ENCODE results near the gene TUB.

The TUB gene

GRCh38 chr11:8093931-8094575, 13.0 kb downstream of the TUB start:
- no peak for DNase-seq

- DNase-seq, result no peak
These were observed 13.6 kb downstream of the TUB start for GRCh38 chr11:8094656-8095055.

DNA sequence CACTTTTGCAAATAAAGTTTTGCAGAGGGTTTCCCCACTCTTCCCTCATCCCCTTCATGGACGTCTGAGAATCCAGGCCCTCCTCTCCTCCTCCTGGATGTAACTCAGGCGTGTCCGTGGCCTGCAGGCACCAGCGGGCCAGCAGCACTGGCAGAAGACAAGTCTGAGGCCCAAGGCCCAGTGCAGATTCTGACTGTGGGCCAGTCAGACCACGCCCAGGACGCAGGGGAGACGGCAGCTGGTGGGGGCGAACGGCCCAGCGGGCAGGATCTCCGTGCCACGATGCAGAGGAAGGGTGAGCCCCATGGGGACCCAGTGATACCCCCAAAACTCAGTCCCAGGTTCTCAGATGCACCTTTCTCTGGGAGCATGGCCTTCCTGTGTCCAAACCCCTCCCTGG, 14.4 kb downstream of the TUB start:
- no peak for DNase-seq

GRCh38 chr11:8095806-8096522, 15.0 kb downstream of the TUB start:
- no peak for DNase-seq

- DNase-seq, result no peak
These were observed 15.6 kb downstream of the TUB start for GRCh38 chr11:8096575-8096974.

- DNase-seq, result no peak
These were observed 16.1 kb downstream of the TUB start for GRCh38 chr11:8097062-8097461.

- no peak for DNase-seq
These were observed 16.5 kb downstream of the TUB start for GRCh38 chr11:8097468-8097867.

DNA sequence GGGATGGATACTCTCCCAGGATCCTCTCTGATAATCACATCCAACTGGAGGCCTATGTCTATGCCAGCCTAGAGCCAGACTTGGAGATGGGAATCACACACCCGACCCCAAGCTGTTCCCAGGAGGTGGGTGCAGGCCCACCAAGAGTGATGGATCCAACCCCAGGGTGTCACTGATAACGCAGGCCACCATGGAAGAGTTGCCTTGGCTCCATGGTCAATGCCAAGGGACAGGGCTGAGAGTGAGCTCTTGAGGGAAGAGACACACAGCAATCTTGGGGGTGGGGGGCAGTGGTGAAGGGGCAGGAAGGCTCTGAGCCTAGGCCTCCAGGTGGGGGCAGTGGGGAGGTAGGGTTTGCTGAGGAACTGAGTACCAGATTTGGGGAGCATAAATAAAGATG, 16.9 kb downstream of the TUB start:
- no peak for DNase-seq

DNA sequence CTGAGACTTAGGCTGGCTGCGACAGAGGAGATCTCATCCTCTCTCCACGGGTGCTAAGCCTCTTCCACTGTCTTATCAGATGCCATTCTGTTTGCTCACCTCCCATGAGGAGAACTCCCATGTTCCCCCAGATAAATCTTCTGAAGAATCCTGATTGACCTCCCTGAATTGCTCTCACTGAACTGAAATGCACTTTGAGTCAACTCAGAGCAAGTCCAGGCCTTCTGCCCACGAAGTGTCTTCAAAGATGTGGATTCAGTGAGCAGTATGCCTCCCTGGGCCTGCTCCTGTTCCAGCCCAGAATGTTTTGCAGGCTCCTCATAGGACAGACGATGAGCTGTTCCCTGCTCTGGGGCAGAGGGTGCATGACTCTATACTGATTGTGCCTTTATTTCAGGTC, 17.4 kb downstream of the TUB start:
- no peak for DNase-seq

DNA sequence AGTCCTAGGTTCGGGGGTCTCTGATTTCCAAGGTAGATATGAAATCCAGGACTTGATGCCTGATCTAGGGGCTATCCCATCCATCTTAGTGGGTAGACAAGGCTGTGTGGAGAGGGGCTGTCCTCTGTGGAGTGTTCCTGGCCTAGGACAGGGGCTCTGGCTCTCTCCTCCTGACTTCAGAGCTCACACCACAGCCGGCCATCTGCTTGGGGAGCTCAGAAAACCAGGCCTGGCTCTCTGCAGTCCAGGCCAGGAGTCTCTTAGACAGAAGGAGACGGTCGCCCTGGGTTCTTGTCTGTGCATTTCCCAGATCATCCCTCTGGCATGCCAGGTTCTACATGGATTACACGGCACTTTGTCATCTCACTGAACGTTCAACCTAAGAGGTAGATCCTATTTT, 17.9 kb downstream of the TUB start:
- no peak for DNase-seq

DNA sequence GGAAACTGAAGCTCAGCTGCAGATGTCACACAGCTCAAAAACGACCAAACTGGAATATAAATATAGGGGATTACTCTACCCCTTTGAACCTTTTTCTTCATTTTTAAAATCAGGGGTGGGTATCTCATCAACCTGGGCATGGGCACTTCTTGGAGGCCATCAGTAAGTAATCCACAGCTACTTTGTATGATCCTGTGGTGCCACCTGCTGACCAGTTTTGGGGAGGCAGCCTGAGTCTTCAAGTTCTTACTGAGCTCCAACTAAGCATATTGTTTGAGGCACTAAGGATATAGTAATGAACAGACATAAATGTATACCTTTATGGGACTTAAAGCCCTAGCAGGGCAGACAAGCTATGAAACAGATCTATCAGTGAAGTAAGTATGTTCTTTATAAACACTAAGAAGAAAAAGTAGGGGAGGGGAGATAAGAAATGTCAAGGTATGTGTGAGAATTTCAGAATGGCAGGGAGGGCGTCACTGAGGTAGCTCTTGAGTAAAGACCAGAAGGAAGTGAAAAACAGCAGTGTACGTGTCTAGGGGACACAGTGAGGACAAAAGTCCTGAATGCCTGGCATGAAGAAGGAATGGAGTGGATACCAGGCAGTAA, 18.4 kb downstream of the TUB start:
- DNase-seq, result peak; percentile 77

DNA sequence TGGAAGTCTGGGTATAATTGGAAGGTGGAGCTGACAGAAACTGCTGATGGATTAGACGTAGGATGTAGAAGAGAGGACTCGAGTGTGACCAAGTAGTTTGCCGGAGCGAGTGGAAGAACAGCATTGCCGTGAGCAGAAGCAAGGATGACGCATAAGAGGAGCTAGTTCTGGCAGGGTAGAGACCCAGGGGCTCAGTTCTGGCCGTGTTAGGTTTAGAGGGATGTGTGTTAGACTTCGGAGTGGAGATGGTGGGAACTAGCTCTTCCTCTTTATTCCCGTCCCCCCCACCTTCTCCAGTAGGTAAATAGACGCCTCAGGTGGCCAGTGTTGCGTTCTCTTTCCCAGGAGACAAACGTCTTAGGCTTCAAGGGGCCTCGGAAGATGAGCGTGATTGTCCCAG, 19.1 kb downstream of the TUB start:
- no peak for DNase-seq

DNA sequence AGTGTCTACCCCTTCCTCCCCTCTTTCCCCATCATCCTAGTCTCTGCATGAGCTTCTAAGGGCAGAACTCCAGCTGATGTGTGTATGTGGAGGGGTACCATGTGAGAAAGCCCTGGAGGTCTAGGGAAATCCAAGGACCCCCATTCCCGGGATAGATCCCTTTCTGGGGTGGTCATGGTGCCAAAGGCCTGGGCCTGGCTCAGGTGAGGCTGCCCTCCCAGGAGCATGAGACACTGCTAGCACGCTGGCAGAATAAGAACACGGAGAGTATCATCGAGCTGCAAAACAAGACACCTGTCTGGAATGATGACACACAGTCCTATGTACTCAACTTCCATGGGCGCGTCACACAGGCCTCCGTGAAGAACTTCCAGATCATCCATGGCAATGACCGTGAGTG, 19.6 kb downstream of the TUB start:
- no peak for DNase-seq

GRCh38 chr11:8101421-8101820, 20.4 kb downstream of the TUB start:
- DNase-seq, result no peak

- no peak for DNase-seq
These were observed 21.4 kb downstream of the TUB start for GRCh38 chr11:8102296-8102915.

GRCh38 chr11:8102965-8103364, 22.0 kb downstream of the TUB start:
- no peak for DNase-seq

DNA sequence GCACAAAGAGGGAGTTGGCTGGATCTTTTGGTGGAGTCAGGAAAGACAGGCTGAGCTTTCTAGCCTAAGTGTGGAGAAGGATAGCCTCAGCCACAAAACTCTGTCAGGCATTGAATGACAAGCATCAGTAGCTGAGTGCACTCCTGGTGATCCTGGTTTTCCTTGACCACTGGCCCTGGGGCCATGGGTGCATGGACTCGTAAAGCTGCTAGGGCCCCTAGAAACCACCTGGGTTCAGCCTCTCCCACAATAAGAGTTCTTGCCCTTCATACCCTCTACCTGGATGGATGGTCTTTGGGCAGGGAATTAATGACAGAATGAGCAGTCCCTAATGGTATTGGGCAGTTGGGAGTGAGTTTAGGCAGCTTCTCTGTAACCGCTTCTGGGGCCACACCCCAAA, 22.9 kb downstream of the TUB start:
- DNase-seq, result no peak

- no peak for DNase-seq
These were observed 24.1 kb downstream of the TUB start for GRCh38 chr11:8105133-8105532.

- DNase-seq, result no peak
These were observed 24.7 kb downstream of the TUB start for GRCh38 chr11:8105666-8106065.

DNA sequence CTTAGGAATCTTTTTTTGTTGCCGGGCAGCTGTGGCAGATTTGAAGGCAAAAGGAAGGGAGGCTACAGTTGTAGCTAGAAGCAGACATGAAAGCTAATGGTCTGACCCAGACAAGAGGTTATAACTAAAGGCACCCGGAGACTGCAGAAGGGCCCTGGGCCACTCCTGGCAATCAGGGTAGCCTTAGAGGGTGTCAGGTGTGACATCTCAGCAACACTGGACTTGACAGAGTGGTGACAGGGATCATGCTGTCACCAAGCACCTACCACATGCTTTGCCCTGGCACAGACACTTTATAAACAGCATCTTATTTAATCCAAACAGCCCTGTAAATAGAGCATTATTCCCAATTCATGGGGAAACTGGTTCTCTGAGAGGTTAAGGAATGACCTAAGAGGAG, 25.7 kb downstream of the TUB start:
- DNase-seq, result no peak

DNA sequence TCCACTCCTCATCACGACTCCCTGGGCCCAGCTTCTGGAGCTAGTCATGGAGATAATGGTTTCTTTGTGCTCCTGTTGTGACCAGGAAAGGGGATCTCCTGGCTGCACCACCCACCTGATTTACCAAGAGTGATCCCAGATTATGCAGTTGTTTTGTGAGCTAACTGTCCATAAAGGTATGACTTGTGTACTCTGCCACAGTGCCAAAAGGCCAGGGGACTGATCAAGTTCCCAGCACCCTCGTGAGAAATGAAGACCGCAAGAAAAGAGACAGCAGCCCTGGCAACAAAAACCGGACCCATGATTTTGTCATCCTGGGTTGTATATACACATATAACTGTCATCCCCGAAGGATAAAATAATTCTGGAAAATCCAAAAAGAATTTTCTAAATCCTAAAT, 26.6 kb downstream of the TUB start:
- DNase-seq, result no peak

DNA sequence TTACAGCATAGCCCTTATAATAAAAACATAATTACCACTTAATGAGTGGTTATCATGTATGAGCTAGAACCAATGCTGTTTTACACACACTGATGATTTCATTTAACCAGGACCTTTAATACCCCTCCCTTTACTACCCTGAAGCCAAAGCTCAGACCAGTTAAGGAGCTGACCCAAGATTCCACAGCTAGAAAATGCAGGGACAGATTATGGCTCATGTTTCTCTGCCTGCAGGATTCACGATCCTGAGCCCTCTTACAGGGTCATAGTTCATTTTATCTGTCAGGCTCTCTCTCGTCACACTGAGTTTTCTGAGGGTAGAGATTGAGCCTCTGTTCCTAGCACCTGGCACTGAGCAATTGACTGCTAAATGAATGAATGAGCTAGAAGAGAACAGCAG, 27.4 kb downstream of the TUB start:
- no peak for DNase-seq

- no peak for DNase-seq
These were observed 28.7 kb downstream of the TUB start for GRCh38 chr11:8109675-8110074.

DNA sequence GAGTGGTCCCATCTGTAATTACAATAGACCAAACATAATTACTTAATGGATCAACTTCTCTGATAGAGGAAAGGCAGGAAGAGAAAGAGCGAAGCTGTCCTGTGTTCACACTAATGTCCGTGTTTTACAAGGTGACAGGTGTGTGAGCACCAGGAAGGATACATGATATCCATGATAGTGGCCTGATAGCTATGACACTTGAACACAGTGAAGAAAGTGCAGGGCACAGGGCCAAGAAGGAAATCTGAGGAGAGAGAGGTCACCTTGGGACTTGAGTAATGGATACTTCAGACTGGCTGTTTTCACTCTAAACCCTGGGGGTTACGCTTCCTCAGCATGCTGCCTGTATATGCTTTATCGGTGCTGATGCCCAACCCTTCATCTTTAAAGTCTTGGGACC, 29.4 kb downstream of the TUB start:
- DNase-seq, result no peak

Data from CD4-positive, alpha-beta T cell treated with Interleukin-17A for 4 hours (primary cell).